RWPE2 (cell line): ENCODE results near the gene LIG1.
A peak's percentile ranks its signal among the peaks of the same experiment; 100 is the strongest.

Experiments used
- ATAC-seq: fragments of 200-7000 bp; cut with Tn5 transposase; 3 replicates; pipeline ENCODE4 v1.9.1; 2021; ENCODE audit warnings: low read depth
- DNase-seq: peaks from one replicate; pipeline ENCODE4 v3.0.0-alpha.2; 2020; ENCODE audit warnings: low spot score
- H3K27ac ChIP-seq: fragments of 450-650 bp; 2 replicates; pipeline ENCODE4 v1.5.1; 2017; ENCODE audit warnings: mild to moderate bottlenecking; ENCODE audit not compliant: poor library complexity, severe bottlenecking
- H3K27me3 ChIP-seq: fragments of 250-450 bp; sonication (Bioruptor Pico); 2 replicates; pipeline ENCODE4 v1.5.1; 2021; ENCODE audit warnings: mild to moderate bottlenecking, moderate library complexity; ENCODE audit not compliant: insufficient read depth, poor library complexity, severe bottlenecking
- H3K36me3 ChIP-seq: fragments of 250-450 bp; sonication (Bioruptor Pico); 2 replicates; pipeline ENCODE4 v1.5.1; 2020; ENCODE audit warnings: low read depth, mild to moderate bottlenecking, moderate library complexity
- H3K4me1 ChIP-seq: fragments of 250-450 bp; sonication (Bioruptor Pico); 2 replicates; pipeline ENCODE4 v1.5.1; 2021; ENCODE audit warnings: mild to moderate bottlenecking, moderate library complexity; ENCODE audit not compliant: insufficient read depth, poor library complexity, severe bottlenecking
- H3K4me3 ChIP-seq: fragments of 250-450 bp; sonication (Bioruptor Pico); 2 replicates; pipeline ENCODE4 v1.5.1; 2021; ENCODE audit warnings: mild to moderate bottlenecking, moderate library complexity; ENCODE audit not compliant: severe bottlenecking
- H3K9me3 ChIP-seq: fragments of 250-450 bp; sonication (Bioruptor Pico); 2 replicates; pipeline ENCODE4 v1.5.1; 2021; ENCODE audit warnings: mild to moderate bottlenecking, moderate library complexity; ENCODE audit not compliant: severe bottlenecking
- CTCF ChIP-seq: fragments of 450-650 bp; IDR thresholded peaks from one replicate; pipeline ENCODE4 v1.5.1; 2017; ENCODE audit warnings: mild to moderate bottlenecking, moderate library complexity; ENCODE audit not compliant: poor library complexity, severe bottlenecking

LIG1 gene

DNA sequence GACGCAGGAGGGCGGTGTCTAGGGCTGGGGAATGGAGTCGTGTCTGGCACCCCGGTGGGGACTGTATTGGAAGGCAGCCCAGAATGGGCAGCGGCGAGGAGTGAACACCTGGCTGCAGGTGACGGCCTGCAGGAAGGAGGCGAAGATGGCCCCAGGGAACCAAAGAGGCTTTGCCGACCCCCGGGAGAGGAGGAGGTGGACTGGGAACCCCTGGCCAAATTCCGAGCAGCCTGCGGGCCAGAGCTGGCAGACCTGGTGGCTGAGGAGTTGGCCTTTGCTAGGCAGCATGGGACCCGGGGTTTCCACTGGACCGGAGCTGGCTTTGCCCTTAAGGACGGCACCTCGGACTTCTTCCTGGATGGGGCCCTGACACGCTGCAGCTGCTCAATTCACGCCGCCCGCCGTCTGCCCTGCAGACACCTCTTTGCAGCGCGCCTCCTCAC, 26.2 kb upstream of the LIG1 start:
- no peaks in the 10 kb centered on the region for H3K27me3 ChIP-seq
- no peak for DNase-seq
- H3K27ac ChIP-seq, result no peak overlapping the region
- no peaks in the 10 kb centered on the region for H3K4me1 ChIP-seq
- no peak overlapping the region for H3K4me3 ChIP-seq
- H3K36me3 ChIP-seq, result no peaks in the 10 kb centered on the region
- no peaks in the 10 kb centered on the region for H3K9me3 ChIP-seq
- no peak for TF ChIP-seq CTCF
- peak; percentile 16; the same call in 2 of the 3 replicates for ATAC-seq

DNA sequence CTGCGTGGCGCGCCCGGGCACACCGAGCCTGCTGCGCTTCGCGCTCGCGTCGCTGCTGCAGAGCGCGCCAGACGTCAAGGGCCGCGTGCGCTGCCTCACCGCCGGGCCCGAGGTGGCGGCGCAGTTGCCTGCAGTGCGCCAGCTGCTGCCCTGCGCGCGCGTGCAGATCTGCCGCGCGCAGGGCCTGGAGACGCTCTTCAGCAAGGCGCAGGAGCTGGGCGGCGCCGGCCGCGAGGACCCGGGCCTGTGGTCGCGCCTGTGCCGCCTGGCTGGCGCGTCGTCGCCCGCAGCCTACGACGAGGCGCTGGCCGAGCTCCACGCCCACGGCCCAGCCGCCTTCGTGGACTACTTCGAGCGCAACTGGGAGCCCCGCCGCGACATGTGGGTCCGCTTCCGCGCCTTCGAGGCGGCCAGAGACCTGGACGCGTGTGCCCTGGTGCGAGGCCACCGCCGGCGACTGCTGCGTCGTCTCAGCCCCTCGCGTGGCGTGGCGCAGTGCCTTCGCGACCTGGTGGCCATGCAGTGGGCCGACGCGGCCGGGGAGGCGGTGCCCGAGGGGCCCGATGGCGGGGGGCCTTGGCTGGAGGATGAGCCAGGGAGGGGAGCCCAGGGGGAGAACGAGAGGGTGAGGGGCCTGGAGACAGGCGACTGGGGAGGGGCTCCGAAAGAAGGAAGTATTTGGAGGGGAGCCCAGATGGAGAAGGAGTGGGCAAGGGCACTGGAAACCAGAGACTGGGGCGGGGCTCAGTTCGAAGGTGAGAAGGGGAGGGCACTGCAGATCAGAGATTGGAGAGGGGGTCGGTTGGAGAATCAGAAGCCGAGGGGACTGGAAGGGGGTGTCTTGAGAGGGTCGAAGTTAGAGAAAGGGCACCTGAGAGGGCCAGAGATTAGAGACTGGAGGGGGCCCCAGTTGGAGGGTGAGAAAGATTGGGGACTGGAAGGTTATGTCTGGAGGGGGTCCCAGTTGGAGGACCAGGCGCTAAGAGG, 25.0 kb upstream of the LIG1 start:
- ATAC-seq, result no peak
- no peak overlapping the region for H3K27ac ChIP-seq
- no peak for TF ChIP-seq CTCF
- no peaks in the 10 kb centered on the region for H3K27me3 ChIP-seq
- H3K4me3 ChIP-seq, result no peak overlapping the region
- H3K9me3 ChIP-seq, result no peaks in the 10 kb centered on the region
- no peaks in the 10 kb centered on the region for H3K36me3 ChIP-seq
- DNase-seq, result no peak
- H3K4me1 ChIP-seq, result no peaks in the 10 kb centered on the region

GRCh38 chr19:48194041-48194843, 24.1 kb upstream of the LIG1 start:
- Histone ChIP-seq H3K36me3 (no peaks in the 10 kb centered on the region; the same call in 1 of the 2 replicates), H3K4me3 (no peak overlapping the region), H3K4me1 (no peaks in the 10 kb centered on the region), H3K9me3 (no peaks in the 10 kb centered on the region), H3K27me3 (no peaks in the 10 kb centered on the region), H3K27ac (no peak overlapping the region)
- DNase-seq (no peak), ATAC-seq (no peak)
- TF ChIP-seq CTCF, result peak; percentile 18

- DNase-seq (no peak), ATAC-seq (no peak)
- no peak overlapping the region for H3K4me3 ChIP-seq
- no peak overlapping the region for H3K27ac ChIP-seq
- H3K36me3 ChIP-seq, result no peaks in the 10 kb centered on the region; the same call in 1 of the 2 replicates
- no peaks in the 10 kb centered on the region for H3K4me1 ChIP-seq
- H3K27me3 ChIP-seq, result no peaks in the 10 kb centered on the region
- TF ChIP-seq CTCF, result no peak
- H3K9me3 ChIP-seq, result no peaks in the 10 kb centered on the region
Observed at GRCh38 chr19:48192750-48193149, 22.6 kb upstream of the LIG1 start.
